Measurements from ENCODE around the gene PRKG2. TPM values are rescaled to one million over a fixed set of nuclear protein-coding genes. Genes with fewer than 3 reads are reported as not detected.

PRKG2 gene
- total and polyA plus RNA-seq, 2 donors (not counting 3 experiments of a cell fraction or from before 2014, with no cell fraction given), result not detected

DNA sequence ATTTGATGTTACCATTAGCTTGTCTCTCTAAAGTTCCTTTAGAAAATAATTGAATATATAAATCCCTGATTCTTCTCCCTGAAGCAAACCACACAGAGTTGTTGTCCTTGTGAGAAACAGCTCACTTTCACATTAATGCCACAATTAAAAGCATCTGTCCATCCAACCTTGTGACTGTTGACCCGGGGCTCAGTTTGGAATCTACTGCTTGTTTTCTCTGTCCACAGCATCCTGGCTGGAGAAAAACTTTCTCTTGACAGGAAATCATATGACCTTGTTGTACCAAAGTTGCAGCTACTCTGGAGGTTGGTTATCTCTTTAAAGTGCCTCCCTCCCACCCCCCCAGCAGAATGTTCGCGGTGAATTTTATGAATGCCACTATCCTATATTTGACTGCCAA lies 3.1 kb downstream of the PRKG2 start:
- peaks cover 6 to 16% of the 10 kb centered on the region in 2 experiments for H3K27me3 ChIP-seq (ENCODE audit: control insufficient read depth in 2 of 2, insufficient read depth in 2 of 2, low read length in 2 of 2)
- no peak for DNase-seq (ENCODE audit: low read depth, low spot score)
- dilution Hi-C loops (cut with MboI; ENCODE audit: extremely low pct_ligation_motif_present, low sequenced_read_pairs), result no loop called here
- BruUV-seq (replicated peaks), result no TSS peak
- intact Hi-C loops (cut with micrococcal nuclease), result no loop called here
- no peaks in the 10 kb centered on the region for H3K79me2 ChIP-seq (ENCODE audit: control insufficient read depth, insufficient read depth, low read length)
- H3K9me1 ChIP-seq (replicated peaks; ENCODE audit: control insufficient read depth, extremely low read depth, insufficient read depth, low read length), result no peaks in the 10 kb centered on the region
- H2AFZ ChIP-seq (ENCODE audit: low read depth, low read length), result no peak overlapping the region
- H3K4me2 ChIP-seq (ENCODE audit: insufficient read depth, low read length), result no peak overlapping the region
- no peak overlapping the region for H3K27ac ChIP-seq (ENCODE audit: insufficient read depth, low read depth, low read length)
- H3K9ac ChIP-seq (replicated peaks; ENCODE audit: extremely low read depth, insufficient read depth, low read length), result no peak overlapping the region
- FAIRE-seq, result no peak
- H3K36me3 ChIP-seq (ENCODE audit: control insufficient read depth in 2 of 2, extremely low read depth in 1 of 2, insufficient read depth in 2 of 2, low read length in 2 of 2), result no peaks in the 10 kb centered on the region
- no peak overlapping the region for H3K4me3 ChIP-seq (replicated peaks in 1 of 3; ENCODE audit: insufficient read depth in 1 of 3, low read depth in 1 of 3, low read length in 3 of 3)
- no peaks in the 10 kb centered on the region for H3K4me1 ChIP-seq (ENCODE audit: control insufficient read depth, extremely low read depth, insufficient read depth, low read length)
- CTCF ChIA-PET, result no interaction called here
- POLR2A ChIA-PET, result no interaction called here
- TF ChIP-seq GATA2 (IDR thresholded peaks at IDR 0.05; ENCODE audit: insufficient read depth, insufficient read length, low read depth, low read length) (no peak), JUN (IDR thresholded peaks at IDR 0.05; ENCODE audit: borderline replicate concordance, insufficient read depth, insufficient read length, low read depth) (no peak), POLR2A (IDR thresholded peaks at IDR 0.05; ENCODE audit: low read depth, low read length) (no peak), EZH2 (IDR thresholded peaks at IDR 0.05; ENCODE audit: borderline replicate concordance, low read depth, low read length, severe bottlenecking) (no peak), FOS (IDR thresholded peaks at IDR 0.05; ENCODE audit: borderline replicate concordance, insufficient read depth, low read length) (no peak), MYC (IDR thresholded peaks at IDR 0.05; ENCODE audit: low read depth, low read length) (no peak), POLR2AphosphoS5 (IDR thresholded peaks at IDR 0.05; ENCODE audit: insufficient read depth, low read depth, low read length) (no peak)
- TF ChIP-seq, protein P1, sequence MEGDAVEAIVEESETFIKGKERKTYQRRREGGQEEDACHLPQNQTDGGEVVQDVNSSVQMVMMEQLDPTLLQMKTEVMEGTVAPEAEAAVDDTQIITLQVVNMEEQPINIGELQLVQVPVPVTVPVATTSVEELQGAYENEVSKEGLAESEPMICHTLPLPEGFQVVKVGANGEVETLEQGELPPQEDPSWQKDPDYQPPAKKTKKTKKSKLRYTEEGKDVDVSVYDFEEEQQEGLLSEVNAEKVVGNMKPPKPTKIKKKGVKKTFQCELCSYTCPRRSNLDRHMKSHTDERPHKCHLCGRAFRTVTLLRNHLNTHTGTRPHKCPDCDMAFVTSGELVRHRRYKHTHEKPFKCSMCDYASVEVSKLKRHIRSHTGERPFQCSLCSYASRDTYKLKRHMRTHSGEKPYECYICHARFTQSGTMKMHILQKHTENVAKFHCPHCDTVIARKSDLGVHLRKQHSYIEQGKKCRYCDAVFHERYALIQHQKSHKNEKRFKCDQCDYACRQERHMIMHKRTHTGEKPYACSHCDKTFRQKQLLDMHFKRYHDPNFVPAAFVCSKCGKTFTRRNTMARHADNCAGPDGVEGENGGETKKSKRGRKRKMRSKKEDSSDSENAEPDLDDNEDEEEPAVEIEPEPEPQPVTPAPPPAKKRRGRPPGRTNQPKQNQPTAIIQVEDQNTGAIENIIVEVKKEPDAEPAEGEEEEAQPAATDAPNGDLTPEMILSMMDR (IDR thresholded peaks at IDR 0.05; ENCODE audit: extremely low read depth in 1 of 2, insufficient read depth in 1 of 2, low read depth in 1 of 2, low read length in 2 of 2), result no peak
- TF ChIP-seq, protein P2, sequence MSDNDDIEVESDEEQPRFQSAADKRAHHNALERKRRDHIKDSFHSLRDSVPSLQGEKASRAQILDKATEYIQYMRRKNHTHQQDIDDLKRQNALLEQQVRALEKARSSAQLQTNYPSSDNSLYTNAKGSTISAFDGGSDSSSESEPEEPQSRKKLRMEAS (IDR thresholded peaks at IDR 0.05; ENCODE audit: insufficient read depth, insufficient read length), result no peak
- H3K9me3 ChIP-seq (replicated peaks; ENCODE audit: control insufficient read depth, insufficient read depth, low read length), result no peaks in the 10 kb centered on the region
- H4K20me1 ChIP-seq (replicated peaks; ENCODE audit: control insufficient read depth, extremely low read depth, insufficient read depth, low read length), result no peaks in the 10 kb centered on the region

Measured in endothelial cell of umbilical vein (primary cell).